ENCODE results near the gene KPTN.

- no peak for TF ChIP-seq CTCF (IDR thresholded peaks at IDR 0.05; ENCODE audit: low read depth, low read length)
- no peak for TF ChIP-seq EZH2phosphoT487 (IDR thresholded peaks at IDR 0.05; ENCODE audit: low read depth)
Observed at GRCh38 chr19:47486900-47487299, 2.9 kb upstream of the KPTN start.
